ENCODE data around the gene SPART. TPM values are rescaled to one million over a fixed set of nuclear protein-coding genes. Genes with fewer than 3 reads are reported as not detected.

Gene SPART
- total RNA-seq, 1 experiment from 2014 or later, result 72.2 TPM

DNA sequence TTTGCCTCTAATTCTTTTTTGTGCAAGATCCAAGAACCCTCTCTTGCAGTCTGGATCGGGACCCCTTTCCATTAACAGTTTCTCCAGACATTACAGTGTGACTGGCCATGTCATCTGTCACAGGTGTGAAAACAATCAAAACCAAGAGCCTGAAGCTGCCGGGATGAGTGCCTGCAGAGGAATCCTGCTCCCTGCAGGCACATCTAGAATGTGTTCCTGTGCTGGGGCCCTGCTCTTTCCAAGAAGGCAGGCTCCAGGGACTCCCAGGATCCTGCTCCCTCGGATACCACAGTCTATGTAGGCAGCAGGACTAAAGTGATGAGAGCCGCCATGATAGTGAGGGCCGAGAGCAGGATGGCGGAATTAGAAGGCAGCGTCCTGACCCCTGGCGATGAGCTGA is 87.4 kb downstream of the SPART start:
- no peak for DNase-seq (ENCODE audit: low read depth)

Small RNAs within 50 kb of the gene (small RNA-seq; reads per million reads assigned to genes)
- gene RNU6-71P, result not detected

Other genes starting within 250 kb of the SPART start
- 4.7 and 5.2 TPM in 2 replicates for gene DCLK1, start 215.0 kb downstream of the SPART start, total RNA-seq (2014; rRNA removed; shearing (Covaris generic))
- 0.07 and 0.48 TPM in 2 replicates for gene SOHLH2, start 131.8 kb downstream of the SPART start, total RNA-seq (2014; rRNA removed; shearing (Covaris generic))
- 2.0 and 2.3 TPM in 2 replicates for gene CCDC169, start 48.6 kb downstream of the SPART start, total RNA-seq (2014; rRNA removed; shearing (Covaris generic))
- 0.03 and 0.18 TPM in 2 replicates for gene CCNA1, start 86.1 kb upstream of the SPART start, total RNA-seq (2014; rRNA removed; shearing (Covaris generic))